K562 (cell line): ENCODE measurements around the gene TIA1. TPM values are rescaled to one million over a fixed set of nuclear protein-coding genes. Genes with fewer than 3 reads are reported as not detected.

Source experiments
- ARID2 ChIP-seq: fragments of 450-650 bp; IDR thresholded peaks from 2 replicates; pipeline ENCODE4 v1.6.1; 2017; ENCODE audit warnings: antibody characterized with exemption, mild to moderate bottlenecking
- CEBPB ChIP-seq: fragments of 450-650 bp; IDR thresholded peaks from 2 replicates; pipeline ENCODE4 v1.6.1; 2016; ENCODE audit warnings: missing genetic modification characterization, missing compliant biosample characterization
- CEBPG ChIP-seq, 3 experiments: fragments of 200-800 bp in 1 of 3; sonication (Bioruptor generic) in 1 of 3; sonication (generic) in 1 of 3; formaldehyde crosslinking in 1 of 3; IDR thresholded peaks in 2 of 3; conservative IDR thresholded peaks in 1 of 3; 2 replicates each; pipeline versions ENCODE4 v1.6.1 to v1.8.0; 2016 to 2022; ENCODE audit warnings: missing compliant biosample characterization in 2 of 3, missing genetic modification characterization in 2 of 3, mild to moderate bottlenecking in 1 of 3, missing genetic modification reagents in 1 of 3
- CXXC5 ChIP-seq: fragments of 250-450 bp; sonication (Bioruptor Pico); IDR thresholded peaks from 2 replicates; pipeline ENCODE4 v1.8.0; 2022; ENCODE audit warnings: inconsistent platforms, mild to moderate bottlenecking, moderate library complexity
- DDX20 ChIP-seq: fragments of 450-650 bp; IDR thresholded peaks from 2 replicates; pipeline ENCODE4 v1.6.1; 2016; ENCODE audit warnings: missing genetic modification characterization, low read depth, mild to moderate bottlenecking, missing compliant biosample characterization, moderate library complexity
- GTF2A2 ChIP-seq: IDR thresholded peaks from 2 replicates; pipeline ENCODE4 v1.6.1; 2016; ENCODE audit warnings: mild to moderate bottlenecking, missing genetic modification characterization, missing compliant biosample characterization
- JUND ChIP-seq, 2 experiments: IDR thresholded peaks; 2 replicates in 1 of 2; 3 replicates in 1 of 2; pipeline ENCODE4 v1.6.1; 2011; ENCODE audit warnings: borderline replicate concordance in 2 of 2, low read depth in 2 of 2, low read length in 2 of 2, improper control_type of control experiment in 1 of 2, missing biosample characterization in 1 of 2, missing genetic modification characterization in 1 of 2, missing genetic modification reagents in 1 of 2
- KDM4B ChIP-seq, 2 experiments: fragments of 450-650 bp in 1 of 2; sonication (generic) in 1 of 2; IDR thresholded peaks; 2 replicates each; pipeline ENCODE4 v1.6.1; 2016 to 2017; ENCODE audit warnings: borderline replicate concordance in 2 of 2, antibody characterized with exemption in 1 of 2, low read depth in 1 of 2, mild to moderate bottlenecking in 1 of 2
- MECOM ChIP-seq: fragments of 250-450 bp; sonication (Bioruptor Pico); IDR thresholded peaks from 2 replicates; pipeline ENCODE4 v1.8.0; 2022; ENCODE audit warnings: inconsistent platforms
- NFIC ChIP-seq: fragments of 450-650 bp; IDR thresholded peaks from 2 replicates; pipeline ENCODE4 v1.6.1; 2017; ENCODE audit warnings: mild to moderate bottlenecking, inconsistent platforms
- NFRKB ChIP-seq: fragments of 450-650 bp; IDR thresholded peaks from 2 replicates; pipeline ENCODE4 v1.6.1; 2016; ENCODE audit warnings: low read depth
- TEAD1 ChIP-seq, 2 experiments: fragments of 450-650 bp in 1 of 2; sonication (generic) in 1 of 2; formaldehyde crosslinking; IDR thresholded peaks; 2 replicates each; pipeline versions ENCODE4 v1.4.0 to v1.8.0; 2020 to 2022; ENCODE audit warnings: mild to moderate bottlenecking in 2 of 2, missing genetic modification reagents in 1 of 2
- TEAD2 ChIP-seq: fragments of 450-650 bp; IDR thresholded peaks from 2 replicates; pipeline ENCODE4 v1.6.1; 2016; ENCODE audit warnings: missing genetic modification characterization, control low read depth, missing compliant biosample characterization
- ZNF41 ChIP-seq: fragments of 250-450 bp; sonication (Bioruptor Pico); conservative IDR thresholded peaks from 2 replicates; pipeline ENCODE4 v1.4.0; 2020; ENCODE audit warnings: mild to moderate bottlenecking
- ZNF445 ChIP-seq: fragments of 250-450 bp; sonication (Bioruptor Pico); IDR thresholded peaks from 2 replicates; pipeline ENCODE4 v1.4.0; 2020; ENCODE audit warnings: low read depth, mild to moderate bottlenecking, moderate library complexity
- ZNF583 ChIP-seq: fragments of 250-450 bp; sonication (Bioruptor Pico); IDR thresholded peaks from 2 replicates; pipeline ENCODE4 v1.4.0; 2020
- polyA plus RNA-seq, 8 experiments: library from polyadenylated mRNA; depleted of rRNA in 4 of 8; stranded (reverse) in 5 of 8; unstranded in 3 of 8; fragments of >200 nt; fragmentation: Nextera tagmentation in 2 of 8; fragmentation: Illumina TruSeq in 1 of 8; extraction: Ambion mirVana in 2 of 8; extraction: Trizol in 1 of 8; gene quantifications; 2 replicates each; pipeline versions ENCODE4 v1.2.1 to v1.2.3, GENCODE V29; 2011 to 2014; ENCODE audit warnings: inconsistent platforms in 1 of 8, missing spikeins in 1 of 8
- total RNA-seq, 7 experiments: library from RNA; depleted of rRNA in 6 of 7; stranded (reverse); fragments of >200 nt in 6 of 7; fragmentation: Illumina TruSeq in 2 of 7; extraction: Trizol in 2 of 7; gene quantifications; 2 replicates each; pipeline versions ENCODE4 v1.2.1 to v1.2.3, GENCODE V29; 2011 to 2021; ENCODE audit warnings: low replicate concordance in 1 of 7
- TF ChIP-seq, protein P1 (sequence below): fragments of 450-650 bp; IDR thresholded peaks from 2 replicates; pipeline ENCODE4 v1.6.1; 2017; ENCODE audit warnings: antibody characterized with exemption, mild to moderate bottlenecking
- TF ChIP-seq, protein P2 (sequence below), 3 experiments: fragments of 200-800 bp in 1 of 3; sonication (Bioruptor generic) in 1 of 3; sonication (generic) in 1 of 3; formaldehyde crosslinking in 1 of 3; IDR thresholded peaks; 2 replicates each; pipeline versions ENCODE4 v1.6.1 to v1.8.0; 2016 to 2022; ENCODE audit warnings: mild to moderate bottlenecking in 2 of 3, missing compliant biosample characterization in 2 of 3, missing genetic modification characterization in 2 of 3, missing genetic modification reagents in 1 of 3
- TF ChIP-seq, protein P3 (sequence below): fragments of 250-450 bp; sonication (Bioruptor Pico); IDR thresholded peaks from 2 replicates; pipeline ENCODE4 v1.4.0; 2020

Gene TIA1
- total and polyA plus RNA-seq, 9 of the 15 experiments (the other 6 are each of a cell fraction or from before 2014, with no cell fraction given), result 25.3 to 129 (median 79.6) TPM

DNA sequence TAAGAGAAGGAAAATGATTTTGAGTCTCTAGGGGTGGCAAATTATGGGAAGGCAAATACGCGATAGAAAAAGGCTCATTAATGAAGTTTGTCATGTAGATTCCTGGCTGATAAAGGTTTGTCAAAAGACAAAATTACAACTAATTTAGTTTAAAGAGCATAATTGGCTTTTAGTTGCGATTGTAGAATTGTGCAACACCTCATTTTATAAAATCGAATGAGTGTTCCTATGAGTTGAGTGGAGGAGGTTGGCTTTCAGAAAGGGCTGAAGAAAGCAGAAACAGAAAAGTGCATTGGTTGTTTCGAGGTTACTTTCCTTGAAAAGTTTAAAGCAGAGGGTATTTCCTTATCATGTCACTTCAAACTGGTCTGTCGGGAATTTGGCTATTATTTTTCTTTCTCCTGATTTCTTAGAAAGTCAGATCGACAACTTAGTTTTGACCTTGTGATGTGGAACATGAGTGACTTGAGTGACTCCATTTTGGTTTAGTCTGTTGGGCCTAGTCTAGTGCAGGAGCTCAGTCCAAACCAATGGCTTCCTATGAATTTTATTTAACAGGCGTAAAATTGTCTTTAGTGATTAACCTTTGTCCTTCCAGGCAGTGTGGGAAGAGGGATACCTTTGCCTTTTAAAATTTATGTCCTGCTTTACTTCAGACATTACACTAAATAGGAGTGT, 7.3 kb upstream of the TIA1 start (continued):
- TF ChIP-seq, protein P1, sequence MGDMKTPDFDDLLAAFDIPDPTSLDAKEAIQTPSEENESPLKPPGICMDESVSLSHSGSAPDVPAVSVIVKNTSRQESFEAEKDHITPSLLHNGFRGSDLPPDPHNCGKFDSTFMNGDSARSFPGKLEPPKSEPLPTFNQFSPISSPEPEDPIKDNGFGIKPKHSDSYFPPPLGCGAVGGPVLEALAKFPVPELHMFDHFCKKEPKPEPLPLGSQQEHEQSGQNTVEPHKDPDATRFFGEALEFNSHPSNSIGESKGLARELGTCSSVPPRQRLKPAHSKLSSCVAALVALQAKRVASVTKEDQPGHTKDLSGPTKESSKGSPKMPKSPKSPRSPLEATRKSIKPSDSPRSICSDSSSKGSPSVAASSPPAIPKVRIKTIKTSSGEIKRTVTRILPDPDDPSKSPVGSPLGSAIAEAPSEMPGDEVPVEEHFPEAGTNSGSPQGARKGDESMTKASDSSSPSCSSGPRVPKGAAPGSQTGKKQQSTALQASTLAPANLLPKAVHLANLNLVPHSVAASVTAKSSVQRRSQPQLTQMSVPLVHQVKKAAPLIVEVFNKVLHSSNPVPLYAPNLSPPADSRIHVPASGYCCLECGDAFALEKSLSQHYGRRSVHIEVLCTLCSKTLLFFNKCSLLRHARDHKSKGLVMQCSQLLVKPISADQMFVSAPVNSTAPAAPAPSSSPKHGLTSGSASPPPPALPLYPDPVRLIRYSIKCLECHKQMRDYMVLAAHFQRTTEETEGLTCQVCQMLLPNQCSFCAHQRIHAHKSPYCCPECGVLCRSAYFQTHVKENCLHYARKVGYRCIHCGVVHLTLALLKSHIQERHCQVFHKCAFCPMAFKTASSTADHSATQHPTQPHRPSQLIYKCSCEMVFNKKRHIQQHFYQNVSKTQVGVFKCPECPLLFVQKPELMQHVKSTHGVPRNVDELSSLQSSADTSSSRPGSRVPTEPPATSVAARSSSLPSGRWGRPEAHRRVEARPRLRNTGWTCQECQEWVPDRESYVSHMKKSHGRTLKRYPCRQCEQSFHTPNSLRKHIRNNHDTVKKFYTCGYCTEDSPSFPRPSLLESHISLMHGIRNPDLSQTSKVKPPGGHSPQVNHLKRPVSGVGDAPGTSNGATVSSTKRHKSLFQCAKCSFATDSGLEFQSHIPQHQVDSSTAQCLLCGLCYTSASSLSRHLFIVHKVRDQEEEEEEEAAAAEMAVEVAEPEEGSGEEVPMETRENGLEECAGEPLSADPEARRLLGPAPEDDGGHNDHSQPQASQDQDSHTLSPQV, result peak; percentile 98
- TF ChIP-seq CXXC5 (CRISPR knock-in tag), result peak; percentile 47
- TF ChIP-seq, protein P2, sequence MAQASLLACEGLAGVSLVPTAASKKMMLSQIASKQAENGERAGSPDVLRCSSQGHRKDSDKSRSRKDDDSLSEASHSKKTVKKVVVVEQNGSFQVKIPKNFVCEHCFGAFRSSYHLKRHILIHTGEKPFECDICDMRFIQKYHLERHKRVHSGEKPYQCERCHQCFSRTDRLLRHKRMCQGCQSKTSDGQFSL (CRISPR knock-in tag; IDR thresholded peaks at IDR 0.05), result no peak
- TF ChIP-seq, protein P2 (tag; IDR thresholded peaks at IDR 0.05), result peak in 1 of 2 experiments; percentile 72; a peak in 1 of 4 replicates
- peak; percentile 56 for TF ChIP-seq CEBPB
- no peak for TF ChIP-seq CEBPG (CRISPR knock-in tag; IDR thresholded peaks at IDR 0.05)
- 0 out of 4 replicates have a peak, but pooled peaks of 1 of the 2 experiments have one; percentile 21 for TF ChIP-seq CEBPG (tag; conservative IDR thresholded peaks at IDR 0.05 in 1 of 2, IDR thresholded peaks at IDR 0.05 in 1 of 2)
- TF ChIP-seq ZNF583, result 0 out of 2 replicates have a peak, but pooled peaks have one; percentile 59
- no peak for TF ChIP-seq ZNF445
- no peak for TF ChIP-seq NFRKB
- no peak for TF ChIP-seq NFIC
- peak; percentile 70; the same call in 1 of the 2 replicates for TF ChIP-seq TEAD2 (tag)
- TF ChIP-seq JUND (IDR thresholded peaks at IDR 0.05; ENCODE audit: borderline replicate concordance, low read depth, low read length), result no peak
- 0 out of 3 replicates have a peak, but pooled peaks have one; percentile 31 for TF ChIP-seq JUND (tag; IDR thresholded peaks at IDR 0.05; ENCODE audit: borderline replicate concordance, low read depth, low read length)
- TF ChIP-seq GTF2A2 (tag), result 0 out of 2 replicates have a peak, but pooled peaks have one; percentile 55
- TF ChIP-seq TEAD1 (CRISPR knock-in tag; IDR thresholded peaks at IDR 0.05), result 0 out of 4 replicates have a peak, but pooled peaks of 1 of the 2 experiments have one; percentile 22
- TF ChIP-seq KDM4B (IDR thresholded peaks at IDR 0.05; ENCODE audit: borderline replicate concordance in 2 of 2, low read depth in 1 of 2), result no peak
- peak; percentile 78 for TF ChIP-seq MECOM (CRISPR knock-in tag)
- no peak for TF ChIP-seq ARID2
- TF ChIP-seq, protein P3, sequence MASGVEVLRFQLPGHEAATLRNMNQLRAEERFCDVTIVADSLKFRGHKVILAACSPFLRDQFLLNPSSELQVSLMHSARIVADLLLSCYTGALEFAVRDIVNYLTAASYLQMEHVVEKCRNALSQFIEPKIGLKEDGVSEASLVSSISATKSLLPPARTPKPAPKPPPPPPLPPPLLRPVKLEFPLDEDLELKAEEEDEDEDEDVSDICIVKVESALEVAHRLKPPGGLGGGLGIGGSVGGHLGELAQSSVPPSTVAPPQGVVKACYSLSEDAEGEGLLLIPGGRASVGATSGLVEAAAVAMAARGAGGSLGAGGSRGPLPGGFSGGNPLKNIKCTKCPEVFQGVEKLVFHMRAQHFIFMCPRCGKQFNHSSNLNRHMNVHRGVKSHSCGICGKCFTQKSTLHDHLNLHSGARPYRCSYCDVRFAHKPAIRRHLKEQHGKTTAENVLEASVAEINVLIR (CRISPR knock-in tag), result 0 out of 2 replicates have a peak, but pooled peaks have one; percentile 25
- TF ChIP-seq ZNF41 (CRISPR knock-in tag), result 0 out of 2 replicates have a peak, but pooled peaks have one; percentile 51
- peak; percentile 81 for TF ChIP-seq DDX20
